ENCODE results near the gene ZNHIT6. TPM values are rescaled to one million over a fixed set of nuclear protein-coding genes. Genes with fewer than 3 reads are reported as not detected.
"Not testable (repeated sequence)": the region's sequence is repeated elsewhere in the genome, so short reads cannot be mapped to it uniquely, and the experiment has no call there.

Gene ZNHIT6
- total and polyA plus RNA-seq, 2 of the 8 experiments (the other 6 are each of a cell fraction or from before 2014, with no cell fraction given): 5.9 to 17.2 TPM

DNA sequence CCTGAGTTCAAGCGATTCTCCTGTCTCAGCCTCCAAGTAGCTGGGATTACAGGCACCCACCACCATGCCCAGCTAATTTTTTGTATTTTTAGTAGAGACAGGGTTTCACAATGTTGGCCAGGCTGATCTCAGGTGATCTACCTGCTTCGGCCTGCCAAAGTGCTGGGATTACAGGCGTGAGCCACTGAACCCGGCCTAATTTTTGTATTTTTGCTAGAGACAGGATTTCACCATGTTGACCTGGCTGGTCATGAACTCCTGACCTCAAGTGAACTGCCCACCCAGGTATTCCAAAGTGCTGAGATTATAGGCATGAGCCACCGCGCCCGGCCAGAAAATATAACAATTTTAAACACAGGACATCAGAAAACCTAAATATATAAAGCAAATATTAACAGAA, 68.3 kb downstream of the ZNHIT6 start:
- H3K79me1 ChIP-seq (ENCODE audit: low read depth, low read length); H3K23me2 ChIP-seq (ENCODE audit: low read depth, low read length); DNase-seq (ENCODE audit: low read depth in 1 of 2, low spot score in 2 of 2); H2BK5ac ChIP-seq (ENCODE audit: low read depth, low read length); H3K18ac ChIP-seq (ENCODE audit: extremely low read depth, low read length); H2BK120ac ChIP-seq (replicated peaks; ENCODE audit: low read depth, low read length); H3K14ac ChIP-seq (ENCODE audit: insufficient read length); H4K20me1 ChIP-seq (replicated peaks in 1 of 2; ENCODE audit: control insufficient read depth in 1 of 2, insufficient read depth in 2 of 2, low read length in 2 of 2); H3K9me3 ChIP-seq (ENCODE audit: insufficient read depth in 2 of 2, low read depth in 1 of 2, low read length in 1 of 2); H4K5ac ChIP-seq (ENCODE audit: insufficient read length, low read depth, low read length); FAIRE-seq; H3K36me3 ChIP-seq (ENCODE audit: control insufficient read depth in 2 of 4, insufficient read depth in 4 of 4, low read length in 3 of 4); H3K27me3 ChIP-seq (replicated peaks in 1 of 4; ENCODE audit: control insufficient read depth in 3 of 4, extremely low read depth in 1 of 4, insufficient read depth in 3 of 4, low read length in 3 of 4); H3K27ac ChIP-seq (ENCODE audit: low read depth, low read length); H3K4ac ChIP-seq (replicated peaks; ENCODE audit: insufficient read length, low read depth, low read length); H2BK12ac ChIP-seq (ENCODE audit: low read depth, low read length); H3K4me1 ChIP-seq (replicated peaks in 1 of 4; ENCODE audit: control insufficient read depth in 3 of 4, insufficient read depth in 4 of 4, low read length in 3 of 4); H2AK5ac ChIP-seq (ENCODE audit: low read depth, low read length); H3K4me2 ChIP-seq (ENCODE audit: insufficient read depth in 1 of 2, low read depth in 2 of 2, low read length in 2 of 2); H4K91ac ChIP-seq (replicated peaks; ENCODE audit: insufficient read length, low read length); H3K79me2 ChIP-seq (ENCODE audit: control insufficient read depth in 1 of 2, insufficient read depth in 2 of 2, low read length in 2 of 2); H3K23ac ChIP-seq (ENCODE audit: insufficient read length); H2BK20ac ChIP-seq (ENCODE audit: low read length); H3K56ac ChIP-seq (replicated peaks; ENCODE audit: insufficient read length, low read depth, low read length); H3K4me3 ChIP-seq (ENCODE audit: extremely low read depth in 1 of 4, insufficient read depth in 2 of 4, low read depth in 3 of 4, low read length in 4 of 4); H2BK15ac ChIP-seq (ENCODE audit: low read length); CTCF ChIA-PET (ENCODE audit: partially characterized antibody); H3K9ac ChIP-seq (replicated peaks in 1 of 4; ENCODE audit: extremely low read depth in 1 of 4, low read depth in 3 of 4, low read length in 3 of 4); H2AFZ ChIP-seq (ENCODE audit: low read length); H4K8ac ChIP-seq (ENCODE audit: extremely low read depth, insufficient read depth, low read length): not testable (repeated sequence)
- POLR2A ChIA-PET (ENCODE audit: partially characterized antibody): interaction anchor here (0.6 kb wide), 1 partner anchor 755 kb away, joined by 3 read pairs; no protein-coding TSS in a partner anchor
- 96% methylated on average over 7 of the region's 7 CpGs; no CpG with 5 or more reads in 1 of the 2 experiments for WGBS, 2 experiments (ENCODE audit: extremely low coverage in 1 of 2, insufficient coverage in 1 of 2, insufficient read length in 1 of 2, insufficient replicate concordance in 2 of 2, low coverage in 1 of 2, low lambda C conversion rate in 2 of 2, missing lambda C conversion rate in 1 of 2)
